ENCODE data around the gene RBMS1.
"Not testable (repeated sequence)": the region's sequence is repeated elsewhere in the genome, so short reads cannot be mapped to it uniquely, and the experiment has no call there.

RBMS1 gene

DNA sequence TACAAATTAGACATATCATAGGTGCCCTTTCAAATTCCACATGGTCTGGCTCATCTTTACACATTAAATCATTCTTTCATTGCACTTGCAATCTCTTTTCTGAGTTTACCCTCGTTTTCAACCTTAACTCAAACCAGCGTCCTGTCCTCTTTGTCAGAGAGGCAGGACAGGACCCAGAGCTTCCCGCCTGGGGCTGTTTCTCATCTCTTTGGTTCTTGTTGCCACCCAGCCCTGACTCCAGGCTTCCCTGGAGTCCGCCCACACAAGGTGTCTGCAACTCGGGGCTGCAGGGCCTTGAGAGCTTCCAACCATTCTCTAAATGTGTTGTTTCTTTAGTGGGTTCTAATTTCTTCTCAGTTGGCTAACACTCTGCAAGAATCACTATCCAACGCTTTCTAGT, 24.4 kb downstream of the RBMS1 start:
- no peak for DNase-seq

DNA sequence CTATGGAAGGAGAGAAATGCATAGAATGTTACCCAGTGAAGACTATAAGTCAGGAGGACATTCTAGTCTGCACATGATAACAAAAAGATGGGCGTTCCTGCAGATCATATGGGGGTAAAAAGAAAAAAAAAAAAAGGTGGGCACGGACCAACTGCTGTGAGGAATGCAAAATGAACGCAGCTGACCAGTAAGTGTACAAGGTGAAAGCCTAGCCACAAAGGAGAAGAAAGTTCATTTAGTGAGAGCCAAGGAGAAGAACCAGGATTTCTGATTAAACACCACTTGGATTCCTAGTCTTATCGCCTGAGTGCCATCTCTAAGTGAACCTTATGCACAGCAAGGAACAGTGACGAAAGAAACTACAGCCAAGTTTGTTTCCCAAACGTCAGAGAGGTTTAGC, 26.5 kb downstream of the RBMS1 start:
- no peak for DNase-seq

DNA sequence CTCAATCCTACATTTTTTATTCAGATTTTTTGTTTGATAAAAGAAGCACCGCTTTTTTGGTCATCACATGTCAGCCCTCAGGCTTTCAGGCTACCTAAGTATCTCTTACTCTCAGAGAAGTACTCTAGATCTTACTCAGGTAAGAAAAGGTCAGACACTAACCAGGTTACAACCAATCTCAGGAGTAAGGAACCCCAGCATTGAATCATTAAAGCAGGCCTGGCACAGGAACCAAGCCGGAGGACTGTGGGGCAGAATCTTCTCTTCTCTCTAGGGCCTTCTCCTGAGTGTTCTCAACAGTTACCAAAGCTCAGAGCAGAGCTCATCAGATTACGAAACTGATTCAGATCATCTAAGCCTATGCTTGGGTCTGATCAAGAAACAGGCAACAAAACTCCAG, 28.2 kb downstream of the RBMS1 start:
- no peak for DNase-seq

DNA sequence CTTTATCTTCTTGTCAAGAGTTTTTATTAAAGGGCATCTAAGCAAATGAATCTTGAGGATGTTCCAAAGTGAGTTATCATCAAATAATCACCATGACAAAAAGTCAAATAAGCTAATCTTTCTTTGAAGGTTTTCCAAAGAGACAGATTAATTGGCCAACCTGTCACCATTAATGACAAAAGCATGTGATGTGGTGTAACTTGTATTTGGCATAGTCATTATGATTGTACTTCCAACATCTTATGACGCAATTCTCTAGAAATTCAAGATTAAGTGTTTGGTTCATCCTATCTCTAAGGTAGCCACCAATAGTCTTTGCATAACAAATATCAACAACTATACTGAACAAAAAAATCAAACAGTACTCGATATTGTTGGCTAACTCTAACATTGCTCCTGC, 28.6 kb downstream of the RBMS1 start:
- DNase-seq: no peak

GRCh38 chr2:160464017-160464416, 29.6 kb downstream of the RBMS1 start:
- DNase-seq: no peak

DNA sequence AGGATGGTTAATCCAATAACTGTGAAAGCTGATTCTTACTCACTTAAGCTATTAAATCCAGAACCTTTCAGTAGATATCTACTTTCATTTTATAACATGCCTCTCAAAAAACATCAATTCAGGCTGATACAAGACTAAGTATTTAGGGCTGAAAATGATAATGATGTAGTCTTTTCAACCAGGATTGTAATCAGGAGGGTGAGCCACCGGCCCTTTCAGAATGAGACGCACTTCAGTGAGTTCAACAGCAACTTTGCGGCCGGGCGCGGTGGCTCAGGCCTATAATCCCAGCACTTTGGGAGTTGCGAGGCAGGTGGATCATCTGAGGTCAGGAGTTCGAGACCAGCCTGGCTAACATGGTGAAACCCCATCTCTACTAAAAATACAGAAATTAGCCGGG, 30.4 kb downstream of the RBMS1 start:
- DNase-seq: no peak

DNA sequence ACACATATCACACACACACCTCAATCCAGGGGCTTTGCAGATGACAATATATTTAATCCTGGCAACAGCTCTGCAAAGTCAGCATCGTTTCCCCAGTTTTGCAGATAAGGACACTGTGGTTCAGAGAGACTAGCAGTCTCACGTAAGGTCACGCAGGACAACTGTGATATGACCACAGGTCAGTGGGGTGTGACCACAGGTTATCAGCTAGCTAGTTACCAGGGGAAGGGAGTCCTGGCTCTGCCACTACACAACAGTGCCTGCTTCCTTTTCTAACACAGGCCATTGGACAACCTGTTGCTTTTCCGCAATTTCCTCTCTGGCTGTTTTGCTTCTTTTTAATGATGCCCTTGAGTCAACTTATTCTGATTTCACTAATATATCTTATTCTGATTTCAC, 33.3 kb downstream of the RBMS1 start:
- no peak for DNase-seq

GRCh38 chr2:160459538-160460332, 33.9 kb downstream of the RBMS1 start:
- no peak for DNase-seq

DNA sequence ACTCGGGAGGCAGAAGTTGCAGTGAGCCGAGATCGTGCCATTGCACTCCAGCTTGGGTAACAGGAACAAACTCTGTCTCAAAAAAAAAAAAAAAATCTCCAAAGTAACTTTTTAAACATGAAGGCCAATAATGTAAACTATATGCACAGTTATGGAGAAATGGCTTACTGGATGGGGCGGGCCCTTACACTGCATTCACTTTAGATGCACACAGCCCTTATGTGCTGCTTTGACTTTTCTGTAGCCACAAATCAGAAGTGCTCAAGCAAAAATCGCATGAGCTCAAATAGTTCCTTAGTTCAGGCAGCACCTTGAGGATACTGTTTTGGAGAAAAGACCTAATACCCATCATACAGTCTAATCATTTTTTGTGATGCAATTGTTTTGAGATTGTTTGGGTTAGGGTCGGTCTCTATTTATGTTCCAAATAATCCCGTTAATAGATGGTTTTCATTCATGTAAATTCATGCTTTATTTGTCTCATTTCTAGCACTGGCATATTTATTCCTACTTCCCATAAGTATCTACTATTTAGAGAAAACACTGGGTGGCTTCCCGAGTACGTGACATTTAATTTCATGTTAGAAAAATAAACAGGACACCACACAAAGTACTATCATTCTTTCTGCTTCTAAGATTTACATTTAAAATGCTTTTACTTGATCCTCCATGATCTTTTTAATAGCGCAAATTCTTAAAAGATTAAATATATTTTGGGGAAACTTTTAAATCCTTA, 34.7 kb downstream of the RBMS1 start:
- DNase-seq: no peak

DNA sequence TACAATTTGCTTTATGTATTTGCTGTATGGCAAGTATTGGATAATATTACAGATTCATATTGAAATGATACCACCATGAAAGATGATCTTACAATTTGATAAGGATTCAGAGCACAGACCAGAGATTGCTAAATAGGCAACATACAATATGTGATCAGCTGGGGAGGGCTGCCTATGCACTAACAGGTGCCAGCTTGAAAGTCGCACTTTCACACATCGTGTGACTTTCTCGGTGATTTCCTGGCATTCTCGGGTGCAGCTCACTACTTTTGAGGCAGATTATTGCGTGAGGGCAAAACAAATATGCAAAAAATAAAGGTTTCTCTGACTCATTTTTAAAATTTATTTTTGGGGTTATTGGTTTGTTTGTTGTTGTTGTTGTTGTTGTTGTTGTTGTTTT, 36.0 kb downstream of the RBMS1 start:
- DNase-seq: no peak

- DNase-seq: no peak
These were observed 39.4 kb downstream of the RBMS1 start for GRCh38 chr2:160454070-160454797.

GRCh38 chr2:160453111-160453820, 40.3 kb downstream of the RBMS1 start:
- DNase-seq: no peak

GRCh38 chr2:160450486-160450885, 43.1 kb downstream of the RBMS1 start:
- no peak for DNase-seq

DNA sequence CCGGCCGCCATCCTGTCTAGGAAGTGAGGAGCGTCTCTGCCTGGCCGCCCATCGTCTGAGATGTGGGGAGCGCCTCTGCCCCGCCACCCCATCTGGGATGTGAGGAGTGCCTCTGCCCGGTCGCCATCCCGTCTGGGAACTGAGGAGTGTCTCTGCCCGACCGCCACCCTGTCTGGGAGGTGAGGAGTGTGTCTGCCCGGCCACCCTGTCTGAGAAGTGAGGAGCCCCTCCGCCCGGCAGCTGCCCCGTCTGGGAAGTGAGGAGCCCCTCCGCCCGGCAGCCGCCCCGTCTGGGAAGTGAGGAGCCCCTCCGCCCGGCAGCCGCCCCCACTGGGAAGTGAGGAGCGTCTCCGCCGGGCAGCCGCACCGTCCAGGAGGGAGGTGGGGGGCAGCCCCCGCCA, 44.8 kb downstream of the RBMS1 start:
- not testable (repeated sequence) for DNase-seq

DNA sequence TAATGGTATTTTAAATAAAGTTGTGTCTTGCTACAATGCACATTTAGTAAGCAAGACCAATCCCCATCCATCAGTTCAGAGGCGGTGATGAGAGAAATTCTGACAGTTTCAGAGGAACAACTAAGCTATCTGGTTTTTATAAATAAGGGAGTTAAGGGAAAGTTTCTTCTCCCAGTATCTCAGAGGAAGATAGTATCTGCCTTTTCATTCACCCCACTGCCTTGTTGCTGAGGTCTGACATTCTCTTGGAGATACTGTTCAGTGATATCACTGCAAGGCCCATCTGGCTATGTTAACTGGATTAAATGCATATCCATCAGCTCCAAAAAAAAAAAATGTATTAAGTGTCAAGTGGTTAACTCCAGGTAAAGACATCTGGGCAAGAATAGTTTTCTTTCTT, 47.9 kb downstream of the RBMS1 start:
- no peak for DNase-seq

GRCh38 chr2:160442603-160443002, 51.0 kb downstream of the RBMS1 start:
- no peak for DNase-seq

DNA sequence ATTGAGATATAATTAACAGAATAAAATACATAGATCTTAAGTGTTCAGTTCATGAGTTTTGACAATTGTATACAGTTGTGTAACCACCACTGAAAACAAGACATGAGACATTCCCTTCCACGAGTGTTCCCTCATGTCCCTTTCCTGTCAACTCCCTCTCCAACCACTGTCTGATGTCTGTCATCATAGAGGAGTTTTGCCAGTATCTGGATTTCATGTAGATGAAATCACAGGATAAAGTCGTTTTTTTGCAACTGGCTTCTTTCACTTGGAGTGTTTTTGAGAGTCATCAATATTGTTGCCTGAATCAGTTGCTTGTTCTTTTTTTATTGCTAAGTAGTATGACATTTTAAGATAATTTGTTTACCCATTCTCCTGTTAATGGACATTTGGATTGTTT, 52.7 kb downstream of the RBMS1 start:
- no peak for DNase-seq

GRCh38 chr2:160439038-160439437, 54.6 kb downstream of the RBMS1 start:
- DNase-seq: not testable (repeated sequence)

GRCh38 chr2:160437273-160437672, 56.3 kb downstream of the RBMS1 start:
- no peak for DNase-seq

- no peak for DNase-seq
These were observed 59.2 kb downstream of the RBMS1 start for GRCh38 chr2:160434254-160434948.

- no peak for DNase-seq
These were observed 60.0 kb downstream of the RBMS1 start for GRCh38 chr2:160433466-160434140.

- no peak for DNase-seq
These were observed 61.0 kb downstream of the RBMS1 start for GRCh38 chr2:160432633-160433032.

Measured in NCI-H2107 (cell line).